HepG2 (cell line): Measurements from ENCODE around the gene ZWILCH. TPM values are rescaled to one million over a fixed set of nuclear protein-coding genes. Genes with fewer than 3 reads are reported as not detected.

Experiments used
- AKAP8 ChIP-seq: sonication (generic); formaldehyde crosslinking; IDR thresholded peaks from 2 replicates; pipeline ENCODE4 v1.5.1; 2020; ENCODE audit warnings: mild to moderate bottlenecking, missing genetic modification reagents
- ARHGAP35 ChIP-seq: sonication (generic); formaldehyde crosslinking; IDR thresholded peaks from 2 replicates; pipeline ENCODE4 v1.9.0; 2022; ENCODE audit warnings: mild to moderate bottlenecking, inconsistent platforms, moderate library complexity, missing genetic modification reagents, borderline replicate concordance
- ELF3 ChIP-seq: IDR thresholded peaks from 2 replicates; pipeline ENCODE4 v1.6.1; 2016; ENCODE audit warnings: missing genetic modification reagents, missing compliant biosample characterization
- NFYB ChIP-seq: sonication (generic); formaldehyde crosslinking; IDR thresholded peaks from 2 replicates; pipeline ENCODE4 v1.4.0; 2020; ENCODE audit warnings: missing genetic modification reagents
- PAX8 ChIP-seq: sonication (generic); formaldehyde crosslinking; IDR thresholded peaks from 2 replicates; pipeline ENCODE4 v1.8.0; 2022; ENCODE audit warnings: mild to moderate bottlenecking, missing genetic modification reagents, borderline replicate concordance
- RELA ChIP-seq: sonication (generic); formaldehyde crosslinking; IDR thresholded peaks from 2 replicates; pipeline ENCODE4 v1.4.0; 2020; ENCODE audit warnings: missing genetic modification reagents
- SAP130 ChIP-seq: IDR thresholded peaks from 2 replicates; pipeline ENCODE4 v1.6.1; 2016; ENCODE audit warnings: low read depth
- SIN3A ChIP-seq: IDR thresholded peaks from 2 replicates; pipeline ENCODE4 v1.6.1; 2011; ENCODE audit warnings: low read depth, mild to moderate bottlenecking, control low read depth, low read length, borderline replicate concordance
- SMAD1 ChIP-seq: sonication (generic); formaldehyde crosslinking; IDR thresholded peaks from 2 replicates; pipeline ENCODE4 v1.4.0; 2020; ENCODE audit warnings: missing genetic modification reagents, low read depth, mild to moderate bottlenecking, borderline replicate concordance
- SP1 ChIP-seq, 2 experiments: fragments of 450-650 bp in 1 of 2; sonication (generic) in 1 of 2; formaldehyde crosslinking in 1 of 2; IDR thresholded peaks; 2 replicates each; pipeline versions ENCODE4 v1.4.0 to v1.6.1; 2016 to 2020; ENCODE audit warnings: missing genetic modification reagents in 1 of 2
- TBX2 ChIP-seq: sonication (generic); formaldehyde crosslinking; IDR thresholded peaks from 2 replicates; pipeline ENCODE4 v1.5.0; 2020; ENCODE audit warnings: missing genetic modification reagents, mild to moderate bottlenecking, borderline replicate concordance
- ZKSCAN1 ChIP-seq: fragments of 150-350 bp; IDR thresholded peaks from 2 replicates; pipeline ENCODE4 v1.6.1; 2014; ENCODE audit warnings: low read length
- ZNF253 ChIP-seq: sonication (generic); formaldehyde crosslinking; IDR thresholded peaks from 2 replicates; pipeline ENCODE4 v1.8.0; 2022; ENCODE audit warnings: mild to moderate bottlenecking, missing genetic modification reagents, borderline replicate concordance
- ZNF337 ChIP-seq: sonication (generic); formaldehyde crosslinking; IDR thresholded peaks from 2 replicates; pipeline ENCODE4 v1.5.1; 2020; ENCODE audit warnings: missing genetic modification reagents, low read depth, mild to moderate bottlenecking, borderline replicate concordance
- ZNF33B ChIP-seq: sonication (generic); formaldehyde crosslinking; IDR thresholded peaks from 2 replicates; pipeline ENCODE4 v1.5.1; 2020; ENCODE audit warnings: mild to moderate bottlenecking, missing genetic modification reagents
- ZNF556 ChIP-seq: sonication (generic); formaldehyde crosslinking; IDR thresholded peaks from 2 replicates; pipeline ENCODE4 v1.4.0; 2020; ENCODE audit warnings: mild to moderate bottlenecking, missing genetic modification reagents, borderline replicate concordance
- ZNF570 ChIP-seq: sonication (generic); formaldehyde crosslinking; IDR thresholded peaks from 2 replicates; pipeline ENCODE4 v1.4.0; 2020; ENCODE audit warnings: mild to moderate bottlenecking, missing genetic modification reagents, borderline replicate concordance
- polyA plus RNA-seq, 8 experiments: library from polyadenylated mRNA; depleted of rRNA in 3 of 8; stranded (reverse) in 7 of 8; unstranded in 1 of 8; fragments of >200 nt; fragmentation: Illumina TruSeq in 4 of 8; extraction: Trizol in 4 of 8; gene quantifications; 2 replicates each; pipeline versions ENCODE4 v1.2.1 to v1.2.3, GENCODE V29; 2011 to 2016; ENCODE audit warnings: low read depth in 4 of 8, missing spikeins in 1 of 8, mixed read lengths in 1 of 8; ENCODE audit not compliant: insufficient read depth in 1 of 8
- total RNA-seq, 5 experiments: library from RNA; depleted of rRNA; stranded (reverse); fragments of >200 nt; fragmentation: Illumina TruSeq; extraction: Trizol; gene quantifications; 2 replicates each; pipeline ENCODE4 v1.2.3, GENCODE V29; 2016; ENCODE audit warnings: low read depth in 1 of 5
- TF ChIP-seq, protein P1 (sequence below): sonication (generic); formaldehyde crosslinking; IDR thresholded peaks from 2 replicates; pipeline ENCODE4 v1.4.0; 2020; ENCODE audit warnings: mild to moderate bottlenecking, missing genetic modification reagents
- TF ChIP-seq, protein P2 (sequence below): sonication (generic); formaldehyde crosslinking; IDR thresholded peaks from 2 replicates; pipeline ENCODE4 v1.4.0; 2020; ENCODE audit warnings: missing genetic modification reagents
- TF ChIP-seq, protein P3 (sequence below): IDR thresholded peaks from 2 replicates; pipeline ENCODE4 v1.6.1; 2016; ENCODE audit warnings: mild to moderate bottlenecking, missing biosample characterization, missing genetic modification reagents
- TF ChIP-seq, protein P4 (sequence below): sonication (generic); formaldehyde crosslinking; IDR thresholded peaks from 2 replicates; pipeline ENCODE4 v1.4.0; 2020; ENCODE audit warnings: missing genetic modification reagents, mild to moderate bottlenecking, borderline replicate concordance

ZWILCH gene
- total and polyA plus RNA-seq, 2 of the 13 experiments (the other 11 are each of a cell fraction or from before 2014, with no cell fraction given) = 9.5 to 27.8 TPM

DNA sequence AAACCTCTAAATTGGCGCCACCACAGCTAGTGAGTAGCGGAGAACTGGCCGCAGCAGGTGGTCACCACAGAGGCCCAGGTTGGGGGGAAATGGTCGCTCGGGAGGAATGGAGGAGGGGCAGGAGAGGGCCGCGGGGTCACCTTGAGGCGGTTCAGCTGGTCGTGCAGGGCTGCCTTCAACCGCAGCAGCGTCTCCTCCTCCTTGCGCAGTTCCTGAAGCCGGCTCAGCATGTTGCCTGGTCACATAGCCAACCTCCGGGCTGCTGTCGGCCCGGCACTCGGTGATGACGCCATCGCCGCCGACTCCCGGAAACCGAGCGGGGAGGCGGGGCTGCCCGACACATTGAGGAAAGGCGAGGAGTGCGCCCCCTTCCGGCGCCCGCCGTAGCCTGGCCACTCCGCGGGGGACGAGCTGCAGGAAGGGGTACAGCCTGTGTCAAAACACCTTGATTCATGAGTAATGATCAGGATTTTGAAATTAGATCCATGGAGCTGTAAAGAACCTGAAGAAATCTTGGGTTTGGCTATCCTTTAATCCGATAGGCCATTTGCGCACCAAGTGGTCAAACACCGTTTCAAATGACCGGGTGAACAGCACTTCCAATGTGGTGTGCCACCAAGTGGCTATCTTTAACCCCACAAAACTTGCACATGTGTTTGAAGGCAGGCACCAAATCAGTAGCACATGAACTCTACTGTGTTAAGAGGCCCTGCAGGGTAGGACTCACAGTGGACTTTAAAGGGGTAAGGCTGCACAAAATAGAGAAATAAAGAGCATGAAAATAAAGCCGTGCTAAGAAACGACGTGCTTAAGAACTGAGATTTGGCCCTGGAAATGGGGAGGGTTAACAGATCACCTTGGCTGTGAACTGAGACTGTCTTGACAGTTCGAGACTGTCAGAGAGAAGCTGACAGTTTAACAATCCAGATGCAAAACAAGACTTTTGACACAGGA, 7.3 kb upstream of the ZWILCH start, which contains the start of gene SNAPC5 (continued):
- TF ChIP-seq, protein P1, sequence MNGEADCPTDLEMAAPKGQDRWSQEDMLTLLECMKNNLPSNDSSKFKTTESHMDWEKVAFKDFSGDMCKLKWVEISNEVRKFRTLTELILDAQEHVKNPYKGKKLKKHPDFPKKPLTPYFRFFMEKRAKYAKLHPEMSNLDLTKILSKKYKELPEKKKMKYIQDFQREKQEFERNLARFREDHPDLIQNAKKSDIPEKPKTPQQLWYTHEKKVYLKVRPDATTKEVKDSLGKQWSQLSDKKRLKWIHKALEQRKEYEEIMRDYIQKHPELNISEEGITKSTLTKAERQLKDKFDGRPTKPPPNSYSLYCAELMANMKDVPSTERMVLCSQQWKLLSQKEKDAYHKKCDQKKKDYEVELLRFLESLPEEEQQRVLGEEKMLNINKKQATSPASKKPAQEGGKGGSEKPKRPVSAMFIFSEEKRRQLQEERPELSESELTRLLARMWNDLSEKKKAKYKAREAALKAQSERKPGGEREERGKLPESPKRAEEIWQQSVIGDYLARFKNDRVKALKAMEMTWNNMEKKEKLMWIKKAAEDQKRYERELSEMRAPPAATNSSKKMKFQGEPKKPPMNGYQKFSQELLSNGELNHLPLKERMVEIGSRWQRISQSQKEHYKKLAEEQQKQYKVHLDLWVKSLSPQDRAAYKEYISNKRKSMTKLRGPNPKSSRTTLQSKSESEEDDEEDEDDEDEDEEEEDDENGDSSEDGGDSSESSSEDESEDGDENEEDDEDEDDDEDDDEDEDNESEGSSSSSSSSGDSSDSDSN (CRISPR knock-in tag) = peak; percentile 74
- peak; percentile 87 for TF ChIP-seq TBX2 (CRISPR knock-in tag)
- peak; percentile 45; the same call in 1 of the 2 replicates for TF ChIP-seq ZNF33B
- TF ChIP-seq ZNF556 (CRISPR knock-in tag) = peak; percentile 46; the same call in 1 of the 2 replicates
- TF ChIP-seq ZNF337 = no peak
- no peak for TF ChIP-seq ARHGAP35
- no peak for TF ChIP-seq PAX8 (CRISPR knock-in tag)
- TF ChIP-seq RELA (CRISPR knock-in tag) = peak; percentile 42; the same call in 1 of the 2 replicates
- TF ChIP-seq, protein P2, sequence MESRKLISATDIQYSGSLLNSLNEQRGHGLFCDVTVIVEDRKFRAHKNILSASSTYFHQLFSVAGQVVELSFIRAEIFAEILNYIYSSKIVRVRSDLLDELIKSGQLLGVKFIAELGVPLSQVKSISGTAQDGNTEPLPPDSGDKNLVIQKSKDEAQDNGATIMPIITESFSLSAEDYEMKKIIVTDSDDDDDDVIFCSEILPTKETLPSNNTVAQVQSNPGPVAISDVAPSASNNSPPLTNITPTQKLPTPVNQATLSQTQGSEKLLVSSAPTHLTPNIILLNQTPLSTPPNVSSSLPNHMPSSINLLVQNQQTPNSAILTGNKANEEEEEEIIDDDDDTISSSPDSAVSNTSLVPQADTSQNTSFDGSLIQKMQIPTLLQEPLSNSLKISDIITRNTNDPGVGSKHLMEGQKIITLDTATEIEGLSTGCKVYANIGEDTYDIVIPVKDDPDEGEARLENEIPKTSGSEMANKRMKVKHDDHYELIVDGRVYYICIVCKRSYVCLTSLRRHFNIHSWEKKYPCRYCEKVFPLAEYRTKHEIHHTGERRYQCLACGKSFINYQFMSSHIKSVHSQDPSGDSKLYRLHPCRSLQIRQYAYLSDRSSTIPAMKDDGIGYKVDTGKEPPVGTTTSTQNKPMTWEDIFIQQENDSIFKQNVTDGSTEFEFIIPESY (CRISPR knock-in tag) = peak; percentile 61
- peak; percentile 99 for TF ChIP-seq SAP130 (CRISPR knock-in tag)
- no peak for TF ChIP-seq NFYB (CRISPR knock-in tag)
- no peak for TF ChIP-seq SMAD1 (CRISPR knock-in tag)
- TF ChIP-seq AKAP8 = peak; percentile 94
- TF ChIP-seq, protein P3, sequence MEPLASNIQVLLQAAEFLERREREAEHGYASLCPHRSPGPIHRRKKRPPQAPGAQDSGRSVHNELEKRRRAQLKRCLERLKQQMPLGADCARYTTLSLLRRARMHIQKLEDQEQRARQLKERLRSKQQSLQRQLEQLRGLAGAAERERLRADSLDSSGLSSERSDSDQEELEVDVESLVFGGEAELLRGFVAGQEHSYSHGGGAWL = peak; percentile 87
- no peak for TF ChIP-seq ZNF570 (CRISPR knock-in tag)
- TF ChIP-seq ZKSCAN1 = no peak; the same call in 1 of the 2 replicates
- TF ChIP-seq, protein P4, sequence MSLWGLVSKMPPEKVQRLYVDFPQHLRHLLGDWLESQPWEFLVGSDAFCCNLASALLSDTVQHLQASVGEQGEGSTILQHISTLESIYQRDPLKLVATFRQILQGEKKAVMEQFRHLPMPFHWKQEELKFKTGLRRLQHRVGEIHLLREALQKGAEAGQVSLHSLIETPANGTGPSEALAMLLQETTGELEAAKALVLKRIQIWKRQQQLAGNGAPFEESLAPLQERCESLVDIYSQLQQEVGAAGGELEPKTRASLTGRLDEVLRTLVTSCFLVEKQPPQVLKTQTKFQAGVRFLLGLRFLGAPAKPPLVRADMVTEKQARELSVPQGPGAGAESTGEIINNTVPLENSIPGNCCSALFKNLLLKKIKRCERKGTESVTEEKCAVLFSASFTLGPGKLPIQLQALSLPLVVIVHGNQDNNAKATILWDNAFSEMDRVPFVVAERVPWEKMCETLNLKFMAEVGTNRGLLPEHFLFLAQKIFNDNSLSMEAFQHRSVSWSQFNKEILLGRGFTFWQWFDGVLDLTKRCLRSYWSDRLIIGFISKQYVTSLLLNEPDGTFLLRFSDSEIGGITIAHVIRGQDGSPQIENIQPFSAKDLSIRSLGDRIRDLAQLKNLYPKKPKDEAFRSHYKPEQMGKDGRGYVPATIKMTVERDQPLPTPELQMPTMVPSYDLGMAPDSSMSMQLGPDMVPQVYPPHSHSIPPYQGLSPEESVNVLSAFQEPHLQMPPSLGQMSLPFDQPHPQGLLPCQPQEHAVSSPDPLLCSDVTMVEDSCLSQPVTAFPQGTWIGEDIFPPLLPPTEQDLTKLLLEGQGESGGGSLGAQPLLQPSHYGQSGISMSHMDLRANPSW = peak; percentile 63; the same call in 1 of the 2 replicates
- no peak for TF ChIP-seq SP1 (IDR thresholded peaks at IDR 0.05)
- peak; percentile 82 for TF ChIP-seq SP1 (CRISPR knock-in tag; IDR thresholded peaks at IDR 0.05)
- TF ChIP-seq ZNF253 (CRISPR knock-in tag) = 0 out of 2 replicates have a peak, but pooled peaks have one; percentile 17
- TF ChIP-seq SIN3A = peak; percentile 91; the same call in 1 of the 2 replicates
- TF ChIP-seq ELF3 = peak; percentile 88
